Keratinocyte (primary cell): ENCODE measurements around the gene SCP2. TPM values are rescaled to one million over a fixed set of nuclear protein-coding genes. Genes with fewer than 3 reads are reported as not detected.

Experiments
- DNase-seq: peaks from one replicate; pipeline ENCODE4 v3.0.0-alpha.2; 2011; ENCODE audit warnings: low read depth, missing footprints, low spot score
- FAIRE-seq: peaks from 2 replicates; lab custom pipeline; 2011; peaks lifted over from hg19 to GRCh38; lab: Jason Lieb, UNC
- H2AFZ ChIP-seq: 2 replicates; pipeline ENCODE4 v1.6.0; 2012; ENCODE audit warnings: low read length, control low read depth, inconsistent platforms; ENCODE audit not compliant: control insufficient read depth
- H3K27ac ChIP-seq: 2 replicates; pipeline ENCODE4 v1.5.1; 2011; ENCODE audit warnings: low read length; ENCODE audit not compliant: control insufficient read depth, insufficient read depth
- H3K27me3 ChIP-seq: 3 replicates; pipeline ENCODE4 v1.6.0; 2011; ENCODE audit warnings: low read length; ENCODE audit not compliant: control insufficient read depth, insufficient read depth; ENCODE audit errors: extremely low read depth
- H3K36me3 ChIP-seq, 2 experiments: 2 replicates in 1 of 2; 3 replicates in 1 of 2; pipeline ENCODE4 v1.5.1; 2011; ENCODE audit warnings: low read length in 2 of 2, mild to moderate bottlenecking in 1 of 2; ENCODE audit not compliant: control insufficient read depth in 2 of 2, insufficient read depth in 2 of 2; ENCODE audit errors: extremely low read depth in 1 of 2
- H3K4me1 ChIP-seq: 3 replicates; pipeline ENCODE4 v1.5.1; 2011; ENCODE audit warnings: low read length; ENCODE audit not compliant: control insufficient read depth, insufficient read depth; ENCODE audit errors: extremely low read depth
- H3K4me2 ChIP-seq: 3 replicates; pipeline ENCODE4 v1.6.0; 2011; ENCODE audit warnings: low read depth, low read length; ENCODE audit not compliant: control insufficient read depth, insufficient read depth; ENCODE audit errors: extremely low read depth
- H3K4me3 ChIP-seq, 3 experiments: fragments of 200-600 bp in 1 of 3; sonication (generic) in 1 of 3; 2 replicates in 2 of 3; 3 replicates in 1 of 3; pipeline ENCODE4 v1.5.1; 2011 to 2016; ENCODE audit warnings: low read length in 3 of 3, mild to moderate bottlenecking in 3 of 3, control low read depth in 2 of 3, inconsistent platforms in 1 of 3, low read depth in 1 of 3, mixed read lengths in 1 of 3, mixed run types in 1 of 3, moderate library complexity in 1 of 3; ENCODE audit not compliant: control insufficient read depth in 2 of 3, insufficient read depth in 2 of 3; ENCODE audit errors: extremely low read depth in 1 of 3
- H3K79me2 ChIP-seq: 2 replicates; pipeline ENCODE4 v1.6.0; 2012; ENCODE audit warnings: low read length; ENCODE audit not compliant: control insufficient read depth, insufficient read depth
- H3K9ac ChIP-seq: 3 replicates; pipeline ENCODE4 v1.6.0; 2011; ENCODE audit warnings: low read length; ENCODE audit not compliant: control insufficient read depth, insufficient read depth; ENCODE audit errors: extremely low read depth
- H3K9me1 ChIP-seq: 3 replicates; pipeline ENCODE4 v1.6.0; 2011; ENCODE audit warnings: low read length; ENCODE audit not compliant: control insufficient read depth, insufficient read depth; ENCODE audit errors: extremely low read depth
- H3K9me3 ChIP-seq: 2 replicates; pipeline ENCODE4 v1.5.1; 2012; ENCODE audit warnings: low read depth, low read length; ENCODE audit not compliant: control insufficient read depth
- H4K20me1 ChIP-seq: 3 replicates; pipeline ENCODE4 v1.6.0; 2011; ENCODE audit warnings: low read length; ENCODE audit not compliant: control insufficient read depth, insufficient read depth; ENCODE audit errors: extremely low read depth
- EZH2 ChIP-seq: IDR thresholded peaks from one replicate; pipeline ENCODE4 v1.6.1; 2012; ENCODE audit warnings: inconsistent platforms, mild to moderate bottlenecking, low read length, moderate library complexity
- dilution Hi-C: fragments of 300-500 bp; cut with MboI; formaldehyde crosslinking; loops from one replicate; pipeline ENCODE4 v1.7.0; 2020; ENCODE audit warnings: low sequenced_read_pairs; ENCODE audit not compliant: extremely low pct_ligation_motif_present
- polyA plus RNA-seq, 5 experiments: library from polyadenylated mRNA; depleted of rRNA in 3 of 5; stranded (reverse) in 3 of 5; stranded (forward) in 1 of 5; unstranded in 1 of 5; fragments of >200 nt; gene quantifications; 1 replicate in 1 of 5; 2 replicates in 3 of 5; 3 replicates in 1 of 5; pipeline versions ENCODE4 v1.2.1 to v1.2.3, GENCODE V29; 2011 to 2012; ENCODE audit warnings: missing spikeins in 2 of 5, low read depth in 1 of 5, low replicate concordance in 1 of 5
- TF ChIP-seq, protein P1 (sequence below), 3 experiments: IDR thresholded peaks in 1 of 3; conservative IDR thresholded peaks in 1 of 3; optimal IDR thresholded peaks in 1 of 3; 2 replicates in 2 of 3; 3 replicates in 1 of 3; pipeline versions ENCODE3 to v1.5.1; 2011; ENCODE audit warnings: low read length in 3 of 3, mild to moderate bottlenecking in 3 of 3, moderate library complexity in 2 of 3, control low read depth in 1 of 3, inconsistent platforms in 1 of 3; ENCODE audit not compliant: insufficient read depth in 2 of 3; ENCODE audit errors: extremely low read depth in 1 of 3

Gene SCP2
- polyA plus RNA-seq, 1 donor (not counting 4 experiments of a cell fraction or from before 2014, with no cell fraction given) = 116 TPM

GRCh38 chr1:53037159-53037558, 110.1 kb downstream of the SCP2 start:
- Histone ChIP-seq H3K4me2 (no peak overlapping the region), H3K9me3 (no peaks in the 10 kb centered on the region), H4K20me1 (no peaks in the 10 kb centered on the region), H3K4me1 (peaks cover 2% of the 10 kb centered on the region), H3K4me3 (no peak overlapping the region), H3K9ac (no peak overlapping the region), H3K27me3 (no peaks in the 10 kb centered on the region), H3K79me2 (no peaks in the 10 kb centered on the region), H2AFZ (no peak overlapping the region), H3K9me1 (no peaks in the 10 kb centered on the region), H3K27ac (no peak overlapping the region), H3K36me3 (peaks cover 0 to 3% of the 10 kb centered on the region in 2 experiments)
- DNase-seq = no peak
- dilution Hi-C loops = no loop called here
- TF ChIP-seq, protein P1, sequence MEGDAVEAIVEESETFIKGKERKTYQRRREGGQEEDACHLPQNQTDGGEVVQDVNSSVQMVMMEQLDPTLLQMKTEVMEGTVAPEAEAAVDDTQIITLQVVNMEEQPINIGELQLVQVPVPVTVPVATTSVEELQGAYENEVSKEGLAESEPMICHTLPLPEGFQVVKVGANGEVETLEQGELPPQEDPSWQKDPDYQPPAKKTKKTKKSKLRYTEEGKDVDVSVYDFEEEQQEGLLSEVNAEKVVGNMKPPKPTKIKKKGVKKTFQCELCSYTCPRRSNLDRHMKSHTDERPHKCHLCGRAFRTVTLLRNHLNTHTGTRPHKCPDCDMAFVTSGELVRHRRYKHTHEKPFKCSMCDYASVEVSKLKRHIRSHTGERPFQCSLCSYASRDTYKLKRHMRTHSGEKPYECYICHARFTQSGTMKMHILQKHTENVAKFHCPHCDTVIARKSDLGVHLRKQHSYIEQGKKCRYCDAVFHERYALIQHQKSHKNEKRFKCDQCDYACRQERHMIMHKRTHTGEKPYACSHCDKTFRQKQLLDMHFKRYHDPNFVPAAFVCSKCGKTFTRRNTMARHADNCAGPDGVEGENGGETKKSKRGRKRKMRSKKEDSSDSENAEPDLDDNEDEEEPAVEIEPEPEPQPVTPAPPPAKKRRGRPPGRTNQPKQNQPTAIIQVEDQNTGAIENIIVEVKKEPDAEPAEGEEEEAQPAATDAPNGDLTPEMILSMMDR (optimal IDR thresholded peaks at IDR 0.05 in 1 of 3, IDR thresholded peaks at IDR 0.05 in 1 of 3, conservative IDR thresholded peaks at IDR 0.05 in 1 of 3; ENCODE audit: extremely low read depth in 1 of 3, insufficient read depth in 2 of 3, low read length in 3 of 3) = no peak
- no peak for TF ChIP-seq EZH2
- FAIRE-seq = no peak

GRCh38 chr1:53038566-53038965, 111.5 kb downstream of the SCP2 start:
- TF ChIP-seq, protein P1 (optimal IDR thresholded peaks at IDR 0.05 in 1 of 3, IDR thresholded peaks at IDR 0.05 in 1 of 3, conservative IDR thresholded peaks at IDR 0.05 in 1 of 3; ENCODE audit: extremely low read depth in 1 of 3, insufficient read depth in 2 of 3, low read length in 3 of 3) = no peak
- TF ChIP-seq EZH2 = no peak
- Histone ChIP-seq H3K79me2 (no peaks in the 10 kb centered on the region), H3K9me1 (no peaks in the 10 kb centered on the region), H4K20me1 (no peaks in the 10 kb centered on the region), H3K36me3 (peaks cover 0 to 3% of the 10 kb centered on the region in 2 experiments), H3K27ac (no peak overlapping the region), H3K4me2 (no peak overlapping the region), H2AFZ (no peak overlapping the region), H3K27me3 (no peaks in the 10 kb centered on the region), H3K4me1 (no peaks in the 10 kb centered on the region), H3K4me3 (no peak overlapping the region), H3K9me3 (no peaks in the 10 kb centered on the region), H3K9ac (no peak overlapping the region)
- DNase-seq (no peak), FAIRE-seq (no peak)
- dilution Hi-C loops = no loop called here
